Thoracic aorta (tissue), 2 donors: ENCODE measurements around the gene TREM2. TPM values are rescaled to one million over a fixed set of nuclear protein-coding genes. Genes with fewer than 3 reads are reported as not detected.

Experiments used
- ATAC-seq: fragments of 150-250 bp; one replicate; pipeline ENCODE4 v1.8.0; 2017; ENCODE audit warnings: low read depth; ENCODE audit not compliant: insufficient number of reproducible peaks, low FRiP score
- DNase-seq: peaks from one replicate; pipeline ENCODE4 v3.0.0-alpha.2; 2020; ENCODE audit warnings: low spot score
- H3K27ac ChIP-seq, 2 donors: fragments of 200-600 bp; sonication (generic); 1 replicate in 1 of 2; 2 replicates in 1 of 2; pipeline ENCODE4 v1.5.1; 2016; ENCODE audit warnings: mild to moderate bottlenecking in 2 of 2, moderate library complexity in 2 of 2
- H3K27me3 ChIP-seq: fragments of 200-600 bp; sonication (generic); replicated peaks from 2 replicates; pipeline ENCODE4 v1.6.0; 2016; ENCODE audit warnings: mild to moderate bottlenecking; ENCODE audit not compliant: insufficient read depth
- H3K36me3 ChIP-seq: fragments of 200-600 bp; sonication (generic); one replicate; pipeline ENCODE4 v1.5.1; 2016
- H3K4me1 ChIP-seq, 2 donors: fragments of 200-600 bp; sonication (generic); 1 replicate in 1 of 2; 2 replicates in 1 of 2; pipeline versions ENCODE4 v1.5.1 to v1.6.0; 2016; ENCODE audit warnings: low read depth in 2 of 2, mild to moderate bottlenecking in 1 of 2; ENCODE audit not compliant: control insufficient read depth in 1 of 2
- H3K4me3 ChIP-seq: fragments of 200-600 bp; sonication (generic); 2 replicates; pipeline ENCODE4 v1.5.1; 2016; ENCODE audit warnings: mild to moderate bottlenecking
- H3K9me3 ChIP-seq: fragments of 200-600 bp; sonication (generic); 2 replicates; pipeline ENCODE4 v1.5.1; 2016
- CTCF ChIP-seq: fragments of 200-600 bp; sonication (generic); IDR thresholded peaks from one replicate; pipeline ENCODE4 v1.5.1; 2019; ENCODE audit warnings: antibody characterized with exemption
- total RNA-seq, 2 donors: library from RNA; depleted of rRNA; stranded (reverse); fragments of >200 nt; gene quantifications; one replicate each; pipeline versions ENCODE4 v1.1.0 to v1.2.3, GENCODE V29; 2016

TREM2 gene
- total RNA-seq, 2 donors from 2014 or later, result 9.8 to 16.5 TPM

GRCh38 chr6:41175084-41175483, 12.2 kb upstream of the TREM2 start:
- H3K27me3 ChIP-seq, result no peaks in the 10 kb centered on the region
- no peak overlapping the region for H3K27ac ChIP-seq
- ATAC-seq (no peak), DNase-seq (no peak)
- no peaks in the 10 kb centered on the region for H3K4me1 ChIP-seq
- H3K36me3 ChIP-seq, result no peaks in the 10 kb centered on the region
- no peaks in the 10 kb centered on the region for H3K9me3 ChIP-seq
- no peak overlapping the region for H3K4me3 ChIP-seq
- TF ChIP-seq CTCF, result no peak

GRCh38 chr6:41174610-41175009, 11.7 kb upstream of the TREM2 start:
- ATAC-seq, result no peak
- TF ChIP-seq CTCF, result no peak
- no peak overlapping the region for H3K4me3 ChIP-seq

GRCh38 chr6:41171908-41172307, 9.0 kb upstream of the TREM2 start:
- TF ChIP-seq CTCF, result no peak
- Histone ChIP-seq H3K9me3 (no peaks in the 10 kb centered on the region), H3K27me3 (no peaks in the 10 kb centered on the region), H3K4me1 (no peaks in the 10 kb centered on the region), H3K27ac (no peak overlapping the region), H3K36me3 (no peaks in the 10 kb centered on the region), H3K4me3 (no peak overlapping the region)
- ATAC-seq, result no peak
- DNase-seq, result no peak

More at GRCh38 chr6:41174610-41175009, 11.7 kb upstream of the TREM2 start:
- Histone ChIP-seq H3K9me3 (no peaks in the 10 kb centered on the region), H3K27me3 (no peaks in the 10 kb centered on the region), H3K27ac (no peak overlapping the region), H3K4me1 (no peaks in the 10 kb centered on the region), H3K36me3 (no peaks in the 10 kb centered on the region)
- no peak for DNase-seq

GRCh38 chr6:41170547-41171160, 7.7 kb upstream of the TREM2 start:
- no peak for DNase-seq
- no peak for ATAC-seq
- TF ChIP-seq CTCF, result no peak
- Histone ChIP-seq H3K27ac (no peak overlapping the region), H3K4me1 (no peaks in the 10 kb centered on the region), H3K36me3 (no peaks in the 10 kb centered on the region), H3K9me3 (no peaks in the 10 kb centered on the region), H3K4me3 (no peak overlapping the region), H3K27me3 (no peaks in the 10 kb centered on the region)

- Histone ChIP-seq H3K9me3 (no peaks in the 10 kb centered on the region), H3K27me3 (no peaks in the 10 kb centered on the region), H3K4me1 (no peaks in the 10 kb centered on the region), H3K36me3 (no peaks in the 10 kb centered on the region), H3K27ac (no peak overlapping the region), H3K4me3 (no peak overlapping the region)
- no peak for TF ChIP-seq CTCF
- ATAC-seq, result no peak
- no peak for DNase-seq
Observed at GRCh38 chr6:41167173-41167963, 4.5 kb upstream of the TREM2 start.
